DMS153 (cell line): Measurements from ENCODE around the gene TEAD1.
"Not testable (repeated sequence)": the region's sequence is repeated elsewhere in the genome, so short reads cannot be mapped to it uniquely, and the experiment has no call there.

Experiments
- DNase-seq: peaks from one replicate; lab custom pipeline; 2025; lab: John Stamatoyannopoulos, UW

TEAD1 gene

GRCh38 chr11:12737024-12737423 lies 62.8 kb downstream of the TEAD1 start:
- DNase-seq, result no peak

GRCh38 chr11:12741671-12742216 lies 67.5 kb downstream of the TEAD1 start:
- no peak for DNase-seq

DNA sequence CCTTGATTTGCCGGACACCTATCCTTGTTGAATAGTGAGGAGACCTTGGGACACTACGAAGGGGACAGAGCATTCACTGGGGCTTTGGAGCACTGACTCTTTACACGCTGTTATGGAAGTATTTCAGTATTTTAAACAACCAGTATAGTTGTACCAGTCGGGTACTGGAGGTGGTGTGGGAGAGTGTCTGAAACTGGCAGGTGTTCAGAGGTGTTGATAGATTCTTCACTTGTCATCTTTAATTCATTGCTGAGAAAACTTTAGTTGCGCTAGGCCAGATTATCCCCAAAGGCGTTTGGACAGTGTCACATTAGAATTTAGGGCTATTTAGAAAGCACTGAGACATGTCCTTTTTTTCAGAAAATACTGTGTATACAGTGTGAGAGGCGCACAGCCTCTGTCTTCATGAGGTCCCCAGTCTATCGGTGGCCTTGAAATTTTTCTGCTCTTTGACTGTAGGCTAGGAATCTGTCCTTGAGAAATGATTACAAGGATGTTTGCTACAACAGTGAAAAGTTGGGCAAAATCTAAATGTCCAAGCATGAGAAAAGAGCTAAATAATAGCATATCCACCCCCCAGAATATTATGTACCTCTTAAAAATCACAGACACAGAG lies 69.7 kb downstream of the TEAD1 start:
- no peak for DNase-seq

DNA sequence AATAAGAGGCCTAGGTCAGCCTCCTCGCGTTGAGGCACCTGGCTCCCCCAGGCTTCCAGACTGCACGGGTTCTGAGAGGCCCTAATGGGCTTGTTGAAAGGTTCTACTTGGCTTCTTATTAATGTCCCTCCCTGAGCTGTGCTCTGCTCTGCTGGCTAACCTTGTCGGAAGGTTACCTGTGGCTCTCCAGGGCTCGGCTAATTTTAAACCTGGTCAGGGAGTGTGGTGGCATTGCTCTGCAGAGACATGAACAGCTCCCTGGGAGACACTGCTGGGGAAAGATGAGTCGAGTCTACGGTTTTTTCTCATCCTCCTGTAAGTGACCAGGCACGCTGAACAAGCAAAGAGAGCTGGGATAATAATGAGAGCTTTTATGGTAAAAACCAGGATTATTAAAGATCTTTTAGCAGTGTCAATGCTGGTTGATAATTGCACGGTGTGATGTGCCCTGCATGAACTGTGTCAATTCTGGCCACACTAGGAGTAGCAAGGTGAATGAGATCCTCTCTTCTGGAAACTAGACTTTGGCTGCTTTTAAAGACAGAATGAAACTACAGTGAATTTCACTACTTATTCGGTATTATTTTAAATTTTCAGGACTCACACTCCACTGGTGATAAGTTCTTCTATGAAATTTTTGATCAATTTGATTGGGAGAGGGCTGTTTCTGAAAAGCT lies 70.7 kb downstream of the TEAD1 start:
- DNase-seq, result no peak

DNA sequence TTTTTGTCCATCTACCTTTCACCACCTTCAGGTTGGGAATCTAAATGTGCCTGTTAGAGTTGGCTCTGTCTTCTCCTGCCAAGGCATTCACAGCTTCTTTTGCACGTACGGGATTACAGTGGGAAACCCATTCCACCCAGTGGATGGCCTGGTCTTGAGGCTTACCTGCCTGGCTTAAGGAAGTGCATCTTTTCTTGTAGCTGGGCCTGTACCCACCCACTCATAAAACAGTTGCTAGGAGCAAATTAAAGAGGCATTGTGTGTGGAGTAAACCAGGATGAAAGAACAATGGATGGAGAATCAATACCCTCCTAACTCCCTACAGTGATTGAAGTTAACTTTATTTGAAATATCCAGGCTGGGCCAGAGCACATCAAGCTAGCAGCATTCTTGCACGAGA lies 71.6 kb downstream of the TEAD1 start:
- no peak for DNase-seq

DNA sequence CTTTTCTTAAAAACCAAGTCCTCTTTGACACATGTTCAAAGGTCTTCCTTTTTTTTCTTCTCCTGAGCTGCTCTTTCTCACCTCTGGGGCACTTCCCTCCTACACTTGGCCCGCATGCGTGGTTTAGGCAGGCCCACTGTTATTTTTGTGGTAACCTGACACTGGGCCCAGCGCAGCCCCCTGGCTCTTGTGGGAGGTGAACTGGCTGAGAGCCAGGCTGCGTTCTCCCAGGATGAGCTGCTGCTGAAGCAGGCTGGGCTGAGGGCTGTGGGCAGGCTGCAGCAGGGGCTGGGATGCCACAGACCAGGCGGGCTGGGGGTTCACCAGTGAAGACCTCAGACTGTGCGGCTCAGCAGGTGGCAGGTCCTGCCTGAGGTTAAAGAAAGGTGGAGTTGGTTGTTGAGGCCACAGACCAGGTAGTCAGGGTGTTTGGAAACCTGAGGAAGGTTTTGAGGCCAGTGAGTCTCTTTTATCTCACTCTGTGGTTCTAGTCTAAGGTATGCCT lies 72.4 kb downstream of the TEAD1 start:
- DNase-seq, result peak; percentile 90

GRCh38 chr11:12748561-12748960 lies 74.3 kb downstream of the TEAD1 start:
- no peak for DNase-seq

GRCh38 chr11:12749442-12749841 lies 75.2 kb downstream of the TEAD1 start:
- no peak for DNase-seq

DNA sequence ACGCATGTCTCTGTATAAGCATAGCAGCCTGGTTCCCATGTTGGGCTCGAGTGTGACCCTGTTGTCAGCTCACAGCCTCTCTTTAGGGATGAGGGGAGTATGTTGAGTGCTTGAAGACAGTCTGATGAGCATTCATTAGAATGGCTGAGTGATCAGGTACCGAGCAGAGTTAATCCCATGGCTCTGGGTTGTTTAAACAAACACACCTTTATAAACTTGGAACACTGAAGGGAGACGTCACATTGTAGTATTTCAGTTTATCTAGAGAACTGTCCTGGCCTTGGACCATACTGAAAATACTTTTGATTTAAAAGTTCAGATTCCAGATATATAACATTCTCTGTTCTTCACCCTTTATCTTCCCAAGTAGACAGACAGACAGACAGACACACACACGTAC lies 76.0 kb downstream of the TEAD1 start:
- no peak for DNase-seq

- no peak for DNase-seq
Observed at GRCh38 chr11:12752868-12753524, 78.8 kb downstream of the TEAD1 start.

DNA sequence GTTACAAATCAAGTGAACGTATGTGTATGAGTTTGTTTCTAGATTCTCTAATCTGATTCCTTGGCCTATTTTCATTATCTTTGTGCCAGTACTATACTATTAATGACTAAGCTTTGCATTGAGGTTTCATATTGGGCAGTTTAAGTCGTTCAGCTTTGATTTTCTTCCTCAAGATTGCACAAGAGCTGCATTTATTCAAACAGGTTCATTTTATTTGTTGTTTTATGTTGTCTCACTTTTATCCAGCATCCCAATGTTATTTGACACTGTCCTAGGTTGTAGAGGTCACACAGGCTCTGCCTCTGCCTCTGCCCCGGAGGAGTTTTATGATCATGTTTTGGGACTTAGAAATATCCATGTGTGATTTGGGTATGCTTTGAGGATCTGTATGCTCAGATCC lies 79.8 kb downstream of the TEAD1 start:
- no peak for DNase-seq

DNA sequence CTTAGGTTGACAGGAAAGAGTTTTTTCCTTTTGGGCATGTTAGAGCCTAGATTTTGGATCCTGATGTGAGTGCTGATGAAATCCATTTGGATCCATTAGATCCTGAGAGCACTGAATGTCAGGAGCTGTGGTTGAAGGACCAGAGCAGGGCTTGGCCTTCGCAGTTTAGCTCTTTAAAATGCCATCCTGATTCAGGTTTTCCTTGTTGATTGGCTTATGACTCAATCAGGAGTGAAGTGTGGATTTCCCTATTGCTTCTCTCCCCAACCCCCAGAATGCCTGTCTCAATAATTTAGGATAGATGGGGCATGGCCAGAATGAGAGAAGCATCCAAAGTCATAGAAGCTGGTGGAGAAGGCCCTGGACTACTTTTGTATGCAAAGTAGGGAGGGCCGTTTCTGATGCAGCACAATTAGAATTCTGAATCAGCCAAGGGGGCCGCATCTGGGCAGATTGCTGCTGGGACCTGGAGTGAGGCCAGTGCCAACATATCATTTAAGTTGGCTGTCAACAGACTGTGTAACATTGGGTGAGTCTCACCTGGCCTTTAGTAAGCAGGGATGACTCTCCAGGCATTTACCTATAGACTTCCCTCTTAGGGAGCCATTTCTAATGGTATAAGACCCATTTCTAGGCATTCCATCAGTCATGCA lies 80.5 kb downstream of the TEAD1 start:
- DNase-seq, result peak; percentile 60

- peak; percentile 53 for DNase-seq
Observed at GRCh38 chr11:12755510-12756453, 81.6 kb downstream of the TEAD1 start.

GRCh38 chr11:12756454-12756806 lies 82.2 kb downstream of the TEAD1 start:
- DNase-seq, result no peak

- no peak for DNase-seq
Observed at GRCh38 chr11:12756867-12757266, 82.6 kb downstream of the TEAD1 start.

DNA sequence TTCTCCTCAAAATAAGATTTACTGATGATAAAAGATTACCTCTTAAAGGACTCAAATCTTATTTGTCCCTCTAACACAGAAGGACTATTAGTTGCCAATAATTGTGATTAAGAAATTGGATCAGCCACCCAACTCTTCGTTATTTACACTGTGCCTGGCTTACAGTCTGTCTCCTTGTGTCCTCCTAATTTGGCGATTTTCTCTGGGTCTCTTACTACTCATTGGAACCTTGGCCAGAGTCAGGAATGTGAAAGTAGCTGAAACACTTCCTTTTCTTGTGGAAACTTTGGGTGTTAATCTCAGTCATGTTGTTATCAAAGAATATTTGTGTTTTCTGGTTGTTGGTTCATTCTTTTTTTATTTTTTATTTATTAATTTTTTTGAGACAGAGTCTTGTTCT lies 83.2 kb downstream of the TEAD1 start:
- no peak for DNase-seq

GRCh38 chr11:12758117-12758516 lies 83.9 kb downstream of the TEAD1 start:
- DNase-seq, result not testable (repeated sequence)

- DNase-seq, result no peak
Observed at GRCh38 chr11:12761029-12761428, 86.8 kb downstream of the TEAD1 start.

DNA sequence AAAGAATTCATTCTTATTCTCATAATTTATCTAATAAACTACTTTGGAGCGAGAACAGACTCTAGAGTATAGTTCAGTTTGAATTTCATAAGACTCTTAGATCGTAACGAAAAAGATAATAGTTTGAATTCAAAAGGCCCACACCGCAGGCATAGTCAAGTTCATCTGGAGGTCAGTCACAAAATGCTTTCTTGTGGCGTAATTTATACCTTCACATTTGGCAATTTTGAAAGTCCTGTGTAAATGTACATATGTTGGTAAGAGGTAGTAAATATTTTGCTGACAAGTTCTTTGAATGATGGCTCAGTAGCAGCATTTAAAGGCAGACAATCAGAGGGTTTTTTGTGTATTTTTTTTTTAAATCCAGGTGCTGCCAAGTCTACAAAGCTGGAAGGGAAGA lies 88.1 kb downstream of the TEAD1 start:
- DNase-seq, result no peak

DNA sequence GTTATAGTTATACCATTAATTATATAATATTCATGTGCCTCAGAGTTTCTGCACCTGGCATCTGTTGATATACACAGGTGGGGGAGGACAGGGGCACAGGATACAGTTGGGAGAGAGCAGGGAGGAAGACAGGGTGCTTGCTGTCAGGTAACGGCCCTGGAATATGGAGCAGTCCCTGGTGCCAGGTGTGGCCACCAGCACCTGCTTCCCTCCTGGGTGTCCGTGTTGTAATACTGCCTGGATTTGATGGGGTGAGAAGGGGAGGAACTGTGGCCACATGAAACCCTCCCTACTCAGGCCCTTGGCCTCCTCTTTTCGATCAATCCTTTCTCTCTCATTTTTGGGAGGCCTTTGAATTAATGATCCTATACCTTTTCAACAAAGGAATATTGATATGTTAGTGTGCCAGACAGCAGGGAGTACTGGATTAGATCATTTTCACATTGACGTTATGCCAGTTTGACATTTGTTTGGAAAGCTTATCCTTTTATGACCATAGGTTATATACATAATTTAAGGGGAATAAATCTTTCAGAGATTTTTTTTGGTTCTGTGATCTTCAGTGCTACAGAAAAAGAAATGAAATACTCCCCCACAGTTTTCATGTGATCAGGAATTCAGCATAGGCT lies 88.6 kb downstream of the TEAD1 start:
- peak; percentile 85 for DNase-seq
